Psoas muscle (tissue), 8 donors: ENCODE results near the gene HEXD. TPM values are rescaled to one million over a fixed set of nuclear protein-coding genes. Genes with fewer than 3 reads are reported as not detected.

Experiments
- ATAC-seq, 4 donors: fragments of 200-7000 bp; cut with Tn5 transposase; one replicate each; pipeline ENCODE4 v1.9.1; 2020; ENCODE audit warnings: moderate library complexity in 3 of 4, mild to moderate bottlenecking in 2 of 4
- DNase-seq, 2 donors: peaks; one replicate each; pipeline ENCODE4 v3.0.0-alpha.2; 2020
- H3K27ac ChIP-seq: fragments of 200-600 bp; one replicate; pipeline ENCODE4 v1.8.0; 2022
- H3K27me3 ChIP-seq, 3 donors: fragments of 200-600 bp in 1 of 3; one replicate each; pipeline versions ENCODE4 v1.6.1 to v1.8.0; 2013 to 2022; ENCODE audit warnings: low read length in 2 of 3, mild to moderate bottlenecking in 2 of 3, moderate library complexity in 1 of 3; ENCODE audit not compliant: insufficient read depth in 3 of 3
- H3K36me3 ChIP-seq, 2 donors: fragments of 200-600 bp in 1 of 2; one replicate each; pipeline versions ENCODE4 v1.6.1 to v1.8.0; 2013 to 2022; ENCODE audit warnings: low read depth in 1 of 2, mild to moderate bottlenecking in 1 of 2, moderate library complexity in 1 of 2; ENCODE audit not compliant: insufficient read depth in 1 of 2
- H3K4me1 ChIP-seq: fragments of 200-600 bp; one replicate; pipeline ENCODE4 v1.8.0; 2022
- H3K4me3 ChIP-seq: fragments of 200-600 bp; one replicate; pipeline ENCODE4 v1.8.0; 2022; ENCODE audit warnings: mild to moderate bottlenecking
- H3K9me3 ChIP-seq: fragments of 200-600 bp; one replicate; pipeline ENCODE4 v1.8.0; 2022
- WGBS, 3 donors: extraction: QIAGEN DNeasy Blood & Tissue Kit; methylation state at CpG; one replicate each; pipeline versions ENCODE4 v1.1.6 to v1.1.7; 2013; 5-methylcytosine and 5-hydroxymethylcytosine counted together
- intact Hi-C, 2 donors: fragments of 100-400 bp; cut with DNase I; formaldehyde crosslinking; loops; one replicate each; pipeline versions ENCODE4 v1.11.0 to v1.14.2; 2022
- polyA plus RNA-seq, 3 donors: library from polyadenylated mRNA; stranded (reverse); fragments of 200-250 nt; gene quantifications; one replicate each; pipeline ENCODE4 v1.2.3, GENCODE V29; 2013
- total RNA-seq, 4 donors: library from RNA; stranded (reverse); fragmentation: NEBNext Ultra II Directional in 2 of 4; extraction: Animal tissue kit (Norgen Biotek cat#: 25700) in 2 of 4; gene quantifications; one replicate each; pipeline versions ENCODE4 v1.2.1 to v1.2.4, GENCODE V29; 2021 to 2023
- TF ChIP-seq, protein P1 (sequence below): fragments of 200-600 bp; IDR thresholded peaks from one replicate; pipeline ENCODE4 v1.8.0; 2022; ENCODE audit warnings: antibody characterized with exemption
- donor health status: healthy with polysubstance abuse.
- donor health status: DM: no; HTN: no; CAD: no; lungs with moderate emphysema.
- donor health status: Bipolar disorder and iron deficiency.
- donor health status: healthy.
- donor health status: DM: yes; HTN: yes; CAD: no.
- donor health status: DM: no; HTN: no; CAD: no.
- donor health status: DM: no; HTN: no; CAD: no.
- donor health status: DM: yes; HTN: yes; CAD: no.

The HEXD gene
- total and polyA plus RNA-seq, 7 donors: 17.4 to 29.8 (median 21.3) TPM

- 83 to 84% (median 84%) methylated on average over 12 of the region's 12 CpGs for WGBS, 3 donors
- no peak overlapping the region for H3K4me3 ChIP-seq
- ATAC-seq: no peak
- no peak for DNase-seq
- TF ChIP-seq, protein P1, sequence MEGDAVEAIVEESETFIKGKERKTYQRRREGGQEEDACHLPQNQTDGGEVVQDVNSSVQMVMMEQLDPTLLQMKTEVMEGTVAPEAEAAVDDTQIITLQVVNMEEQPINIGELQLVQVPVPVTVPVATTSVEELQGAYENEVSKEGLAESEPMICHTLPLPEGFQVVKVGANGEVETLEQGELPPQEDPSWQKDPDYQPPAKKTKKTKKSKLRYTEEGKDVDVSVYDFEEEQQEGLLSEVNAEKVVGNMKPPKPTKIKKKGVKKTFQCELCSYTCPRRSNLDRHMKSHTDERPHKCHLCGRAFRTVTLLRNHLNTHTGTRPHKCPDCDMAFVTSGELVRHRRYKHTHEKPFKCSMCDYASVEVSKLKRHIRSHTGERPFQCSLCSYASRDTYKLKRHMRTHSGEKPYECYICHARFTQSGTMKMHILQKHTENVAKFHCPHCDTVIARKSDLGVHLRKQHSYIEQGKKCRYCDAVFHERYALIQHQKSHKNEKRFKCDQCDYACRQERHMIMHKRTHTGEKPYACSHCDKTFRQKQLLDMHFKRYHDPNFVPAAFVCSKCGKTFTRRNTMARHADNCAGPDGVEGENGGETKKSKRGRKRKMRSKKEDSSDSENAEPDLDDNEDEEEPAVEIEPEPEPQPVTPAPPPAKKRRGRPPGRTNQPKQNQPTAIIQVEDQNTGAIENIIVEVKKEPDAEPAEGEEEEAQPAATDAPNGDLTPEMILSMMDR: no peak
- peaks cover 0 to 36% of the 10 kb centered on the region in 2 donors for H3K36me3 ChIP-seq
- no peaks in the 10 kb centered on the region for H3K9me3 ChIP-seq
- intact Hi-C loops: no loop called here
- no peaks in the 10 kb centered on the region for H3K27me3 ChIP-seq
- H3K4me1 ChIP-seq: peaks cover 9% of the 10 kb centered on the region
- no peak overlapping the region for H3K27ac ChIP-seq
These were observed 28.5 kb downstream of the HEXD start for GRCh38 chr17:82446649-82447048.

DNA sequence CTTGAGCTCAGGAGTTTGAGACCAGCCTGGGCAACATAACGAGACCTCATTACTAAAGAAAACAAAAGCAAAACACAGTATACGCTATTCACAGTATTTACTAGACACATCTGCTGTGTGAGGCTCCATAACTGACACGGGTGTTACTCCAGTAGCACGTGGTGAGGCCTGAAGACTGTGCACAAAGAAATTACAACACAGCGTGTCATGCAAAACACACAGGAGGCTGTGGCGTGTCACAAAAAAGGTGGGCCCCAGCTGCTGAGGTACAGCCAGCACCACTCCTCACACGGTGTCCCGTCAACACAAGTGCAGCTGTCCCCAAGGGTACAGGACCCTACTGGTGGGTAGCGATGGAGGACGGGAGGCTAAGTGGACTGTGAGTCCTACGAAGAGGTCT, 29.7 kb downstream of the HEXD start:
- no peaks in the 10 kb centered on the region for H3K27me3 ChIP-seq
- H3K4me1 ChIP-seq: peaks cover 11% of the 10 kb centered on the region
- H3K27ac ChIP-seq: no peak overlapping the region
- no peaks in the 10 kb centered on the region for H3K9me3 ChIP-seq
- DNase-seq: no peak
- ATAC-seq: no peak
- 83 to 86% (median 85%) methylated on average over 11 of the region's 11 CpGs for WGBS, 3 donors
- H3K4me3 ChIP-seq: no peak overlapping the region
- H3K36me3 ChIP-seq: peaks cover 0 to 24% of the 10 kb centered on the region in 2 donors
- TF ChIP-seq, protein P1: no peak
- intact Hi-C loops: no loop called here

GRCh38 chr17:82449131-82449882, 31.2 kb downstream of the HEXD start:
- Histone ChIP-seq H3K4me3 (peak overlapping the region; percentile 77), H3K9me3 (no peaks in the 10 kb centered on the region), H3K27me3 (no peaks in the 10 kb centered on the region), H3K36me3 (peaks cover 0 to 12% of the 10 kb centered on the region in 2 donors), H3K4me1 (peaks cover 11% of the 10 kb centered on the region), H3K27ac (peak overlapping the region; percentile 84)
- TF ChIP-seq, protein P1: no peak
- intact Hi-C loops: no loop called here
- DNase-seq (no peak), ATAC-seq (no peak)
- WGBS, 3 donors: 65 to 72% (median 71%) methylated on average over 30 of the region's 30 CpGs

DNA sequence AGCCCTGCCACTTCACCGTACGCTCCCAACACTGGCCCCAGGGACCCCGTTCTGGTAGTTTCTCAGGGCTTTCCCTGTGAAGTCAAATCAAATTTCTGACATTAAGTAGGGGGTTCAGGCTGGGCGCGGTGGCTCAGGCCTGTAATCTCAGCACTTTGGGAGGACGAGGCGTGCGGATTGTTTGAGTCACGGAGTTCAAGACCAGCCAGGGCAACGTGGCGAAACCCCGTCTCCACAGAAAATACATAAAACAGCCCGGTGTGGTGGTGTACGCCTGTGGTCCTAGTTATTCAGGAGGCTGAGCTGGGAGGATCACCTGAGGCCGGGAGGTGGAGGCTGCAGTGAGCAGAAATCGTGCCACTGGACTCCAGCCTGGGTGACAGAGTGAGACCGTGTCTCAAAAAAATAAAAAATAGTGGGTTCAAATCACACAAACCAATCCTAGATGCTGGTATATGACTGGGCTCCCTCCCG, 31.8 kb downstream of the HEXD start:
- TF ChIP-seq, protein P1: no peak
- peak overlapping the region; percentile 77 for H3K4me3 ChIP-seq
- intact Hi-C loops: no loop called here
- no peaks in the 10 kb centered on the region for H3K27me3 ChIP-seq
- DNase-seq: no peak
- H3K36me3 ChIP-seq: peaks cover 0 to 6% of the 10 kb centered on the region in 2 donors
- peak in 3 of 4 donors; percentile 3 to 11 (median 7) for ATAC-seq
- 47 to 56% (median 51%) methylated on average over 18 of the region's 18 CpGs for WGBS, 3 donors
- peak overlapping the region; percentile 84 for H3K27ac ChIP-seq
- no peaks in the 10 kb centered on the region for H3K9me3 ChIP-seq
- peaks cover 11% of the 10 kb centered on the region for H3K4me1 ChIP-seq
